H9 (cell line): ENCODE data around the gene PRCD. TPM values are rescaled to one million over a fixed set of nuclear protein-coding genes. Genes with fewer than 3 reads are reported as not detected.

ENCODE experiments used
- DNase-seq: peaks from one replicate; pipeline ENCODE4 v3.0.0-alpha.2; 2017
- H2AFZ ChIP-seq: one replicate; pipeline ENCODE4 v1.6.1; 2013; ENCODE audit warnings: mild to moderate bottlenecking, low read length, control low read depth, moderate library complexity
- H2AK5ac ChIP-seq: 2 replicates; pipeline ENCODE4 v1.6.1; 2013; ENCODE audit warnings: low read length, control low read depth, mixed read lengths; ENCODE audit not compliant: insufficient read length
- H2BK120ac ChIP-seq: one replicate; pipeline ENCODE4 v1.6.1; 2013; ENCODE audit warnings: low read depth, mild to moderate bottlenecking, low read length, control low read depth, inconsistent platforms; ENCODE audit not compliant: poor library complexity, severe bottlenecking
- H2BK12ac ChIP-seq: 2 replicates; pipeline ENCODE4 v1.6.1; 2013; ENCODE audit warnings: low read length, control low read depth, mixed read lengths, low read depth; ENCODE audit not compliant: insufficient read length
- H2BK15ac ChIP-seq: 2 replicates; pipeline ENCODE4 v1.6.1; 2013; ENCODE audit warnings: low read depth, low read length, control low read depth
- H2BK20ac ChIP-seq: one replicate; pipeline ENCODE4 v1.6.1; 2013; ENCODE audit warnings: low read depth, mild to moderate bottlenecking, low read length, control low read depth, inconsistent platforms; ENCODE audit not compliant: poor library complexity, severe bottlenecking
- H2BK5ac ChIP-seq: 2 replicates; pipeline ENCODE4 v1.6.1; 2013; ENCODE audit warnings: low read length, control low read depth, mixed read lengths; ENCODE audit not compliant: insufficient read length
- H3K14ac ChIP-seq: 2 replicates; pipeline ENCODE4 v1.6.1; 2013; ENCODE audit warnings: low read length, control low read depth; ENCODE audit not compliant: insufficient read depth
- H3K18ac ChIP-seq: 2 replicates; pipeline ENCODE4 v1.6.1; 2013; ENCODE audit warnings: low read depth, mild to moderate bottlenecking, mixed read lengths, low read length, control low read depth; ENCODE audit not compliant: insufficient read length
- H3K23ac ChIP-seq: 2 replicates; pipeline ENCODE4 v1.6.1; 2013; ENCODE audit warnings: low read length, control low read depth, mixed read lengths, low read depth; ENCODE audit not compliant: insufficient read length
- H3K23me2 ChIP-seq: 2 replicates; pipeline ENCODE4 v1.6.1; 2013; ENCODE audit warnings: low read depth, mild to moderate bottlenecking, mixed read lengths, low read length, control low read depth; ENCODE audit not compliant: insufficient read length, poor library complexity, severe bottlenecking
- H3K27ac ChIP-seq: 2 replicates; pipeline ENCODE4 v1.5.1; 2013; ENCODE audit warnings: low read length, control low read depth, mixed read lengths, low read depth; ENCODE audit not compliant: insufficient read length
- H3K27me3 ChIP-seq: 2 replicates; pipeline ENCODE4 v1.6.1; 2013; ENCODE audit warnings: low read length, control low read depth, inconsistent platforms; ENCODE audit not compliant: insufficient read depth
- H3K4ac ChIP-seq: 2 replicates; pipeline ENCODE4 v1.6.1; 2013; ENCODE audit warnings: low read depth, mild to moderate bottlenecking, control low read depth, inconsistent platforms, low read length, moderate library complexity
- H3K4me1 ChIP-seq: 2 replicates; pipeline ENCODE4 v1.6.1; 2013; ENCODE audit warnings: low read length, control low read depth, inconsistent platforms; ENCODE audit not compliant: insufficient read depth
- H3K4me2 ChIP-seq: 2 replicates; pipeline ENCODE4 v1.6.1; 2013; ENCODE audit warnings: low read length, control low read depth, mixed read lengths; ENCODE audit not compliant: insufficient read length, insufficient read depth
- H3K56ac ChIP-seq: 2 replicates; pipeline ENCODE4 v1.6.1; 2013; ENCODE audit warnings: low read depth, mild to moderate bottlenecking, mixed read lengths, low read length, control low read depth; ENCODE audit not compliant: insufficient read length
- H3K79me1 ChIP-seq: 2 replicates; pipeline ENCODE4 v1.6.1; 2013; ENCODE audit warnings: low read depth, mild to moderate bottlenecking, moderate library complexity, low read length, control low read depth, inconsistent platforms; ENCODE audit not compliant: insufficient read depth, poor library complexity, severe bottlenecking
- H3K79me2 ChIP-seq: 2 replicates; pipeline ENCODE4 v1.6.1; 2013; ENCODE audit warnings: low read length, control low read depth, inconsistent platforms; ENCODE audit not compliant: insufficient read depth
- H3K9ac ChIP-seq: 2 replicates; pipeline ENCODE4 v1.6.1; 2013; ENCODE audit warnings: low read length, control low read depth, mixed read lengths; ENCODE audit not compliant: insufficient read length; ENCODE audit errors: extremely low read depth
- H3K9me3 ChIP-seq: one replicate; pipeline ENCODE4 v1.6.1; 2013; ENCODE audit warnings: low read depth, low read length, inconsistent platforms; ENCODE audit not compliant: control insufficient read depth
- H3T11ph ChIP-seq: one replicate; pipeline ENCODE4 v1.6.1; 2013; ENCODE audit warnings: mild to moderate bottlenecking, low read length, control low read depth, inconsistent platforms
- H4K20me1 ChIP-seq: one replicate; pipeline ENCODE4 v1.6.1; 2013; ENCODE audit not compliant: control insufficient read depth, insufficient read length, insufficient read depth
- H4K5ac ChIP-seq: 2 replicates; pipeline ENCODE4 v1.6.1; 2013; ENCODE audit warnings: low read depth, mild to moderate bottlenecking, mixed read lengths, low read length, control low read depth; ENCODE audit not compliant: insufficient read length
- H4K8ac ChIP-seq: replicated peaks from 2 replicates; pipeline ENCODE4 v1.6.1; 2013; ENCODE audit warnings: low read length, control low read depth, mixed read lengths, low read depth; ENCODE audit not compliant: insufficient read length
- H4K91ac ChIP-seq: 2 replicates; pipeline ENCODE4 v1.6.1; 2013; ENCODE audit warnings: low read depth, mild to moderate bottlenecking, moderate library complexity, mixed read lengths, low read length, control low read depth; ENCODE audit not compliant: insufficient read length
- H3K27ac Mint-ChIP-seq, 3 experiments: 2 replicates in 2 of 3; 3 replicates in 1 of 3; pipeline ENCODE4 v1.8.0; 2020 to 2021; ENCODE audit warnings: mixed read lengths in 3 of 3, mild to moderate bottlenecking in 1 of 3, moderate library complexity in 1 of 3
- H3K27me3 Mint-ChIP-seq: 2 replicates; pipeline ENCODE4 v1.8.0; 2021; ENCODE audit warnings: low read depth, mild to moderate bottlenecking, moderate library complexity, mixed read lengths
- H3K36me3 Mint-ChIP-seq, 3 experiments: 2 replicates in 2 of 3; 3 replicates in 1 of 3; pipeline ENCODE4 v1.8.0; 2020 to 2021; ENCODE audit warnings: low read depth in 3 of 3, mixed read lengths in 3 of 3; ENCODE audit not compliant: insufficient read depth in 1 of 3
- H3K4me1 Mint-ChIP-seq, 2 experiments: 2 replicates each; pipeline ENCODE4 v1.8.0; 2020; ENCODE audit warnings: mixed read lengths in 2 of 2
- H3K4me3 Mint-ChIP-seq, 2 experiments: 2 replicates in 1 of 2; 3 replicates in 1 of 2; pipeline ENCODE4 v1.8.0; 2020 to 2021; ENCODE audit warnings: mild to moderate bottlenecking in 2 of 2, mixed read lengths in 2 of 2, moderate library complexity in 1 of 2
- H3K9me3 Mint-ChIP-seq, 2 experiments: 2 replicates in 1 of 2; 3 replicates in 1 of 2; pipeline ENCODE4 v1.8.0; 2020; ENCODE audit warnings: mild to moderate bottlenecking in 2 of 2, mixed read lengths in 2 of 2, moderate library complexity in 1 of 2
- CTCF ChIP-seq: fragments of 200-600 bp; sonication (generic); conservative IDR thresholded peaks from 3 replicates; pipeline ENCODE4 v1.8.0; 2021; ENCODE audit warnings: antibody characterized with exemption, mild to moderate bottlenecking
- WGBS: extraction: QIAGEN DNeasy Blood & Tissue Kit; methylation state at CpG from one replicate; pipeline ENCODE4 v1.1.7; 2013; ENCODE audit warnings: missing lambda C conversion rate, low lambda C conversion rate, mixed read lengths; ENCODE audit not compliant: insufficient read length; ENCODE audit errors: extremely low coverage; 5-methylcytosine and 5-hydroxymethylcytosine counted together
- total RNA-seq: library from RNA; stranded (reverse); gene quantifications from 2 replicates; pipeline ENCODE4 v1.2.1, GENCODE V29; 2021

Gene PRCD
- total RNA-seq, 1 experiment from 2014 or later = 0.46 TPM

DNA sequence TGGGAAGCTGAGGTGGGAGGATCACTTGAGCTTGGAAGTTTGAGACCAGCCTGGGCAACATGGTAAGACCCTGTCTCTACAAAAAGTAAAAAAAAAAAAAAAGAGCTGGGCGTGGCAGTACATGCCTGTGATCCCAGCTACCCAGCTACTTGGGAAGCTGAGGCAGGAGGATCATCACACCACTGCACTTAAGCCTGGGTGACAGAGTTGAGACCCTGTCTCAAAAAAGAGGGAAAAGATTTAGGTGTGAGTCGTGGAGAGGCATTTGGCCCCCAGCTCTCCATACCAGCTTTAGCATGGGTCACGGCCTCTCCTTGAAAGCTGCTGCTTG, 26.7 kb downstream of the PRCD start:
- Mint-ChIP-seq H3K9me3 (no peaks in the 10 kb centered on the region), H3K36me3 (peaks cover 23 to 52% (median 33%) of the 10 kb centered on the region in 3 experiments; a peak in 6 of 7 replicates), H3K4me1 (peaks cover 40 to 46% of the 10 kb centered on the region in 2 experiments), H3K27me3 (no peaks in the 10 kb centered on the region), H3K27ac (peak overlapping the region in 2 of 3 experiments; percentile 87; a peak in 3 of 7 replicates), H3K4me3 (no peak overlapping the region)
- H4K20me1 ChIP-seq = no peaks in the 10 kb centered on the region
- no peak overlapping the region for H3T11ph ChIP-seq
- no peak overlapping the region for H3K9ac ChIP-seq
- H4K8ac ChIP-seq = no peak overlapping the region
- peak; percentile 33 for DNase-seq
- H3K4me1 ChIP-seq = no peaks in the 10 kb centered on the region; the same call in 1 of the 2 replicates
- no peak overlapping the region for H3K56ac ChIP-seq
- H3K27me3 ChIP-seq = no peaks in the 10 kb centered on the region
- no peak overlapping the region for H3K4me2 ChIP-seq
- no peak overlapping the region for H2BK12ac ChIP-seq
- WGBS = no CpG with 5 or more reads among the region's 3 CpGs
- no peak overlapping the region for H2AK5ac ChIP-seq
- H3K27ac ChIP-seq = no peak overlapping the region
- H4K5ac ChIP-seq = no peak overlapping the region
- H2AFZ ChIP-seq = no peak overlapping the region
- no peak overlapping the region for H3K14ac ChIP-seq
- H2BK5ac ChIP-seq = no peak overlapping the region
- no peak for TF ChIP-seq CTCF
- no peaks in the 10 kb centered on the region for H3K23me2 ChIP-seq
- H3K18ac ChIP-seq = no peak overlapping the region
- H3K23ac ChIP-seq = no peak overlapping the region
- no peak overlapping the region for H4K91ac ChIP-seq
- H2BK120ac ChIP-seq = no peak overlapping the region
- H3K79me2 ChIP-seq = peaks cover 4% of the 10 kb centered on the region; the same call in 1 of the 2 replicates
- H3K4ac ChIP-seq = no peak overlapping the region
- no peaks in the 10 kb centered on the region for H3K9me3 ChIP-seq
- no peaks in the 10 kb centered on the region for H3K79me1 ChIP-seq
- H2BK15ac ChIP-seq = no peak overlapping the region
- no peak overlapping the region for H2BK20ac ChIP-seq
